Measurements from ENCODE around the gene MYPOP.

- TF ChIP-seq CTCF (IDR thresholded peaks at IDR 0.05) (peak; percentile 69 to 87 (median 75)), POLR2A (IDR thresholded peaks at IDR 0.05) (peak; percentile 59), POLR2AphosphoS5 (IDR thresholded peaks at IDR 0.05) (peak; percentile 36 to 79 (median 77))
Measured at GRCh38 chr19:45863840-45864628, 38.4 kb downstream of the MYPOP start, which contains the start of gene FOXA3.

All from transverse colon (tissue), 4 donors.